Embryonic facial prominence (tissue), 1 donor: ENCODE measurements around the gene LRIT3.
"Not testable (repeated sequence)": the region's sequence is repeated elsewhere in the genome, so short reads cannot be mapped to it uniquely, and the experiment has no call there.

ENCODE experiments used
- DNase-seq: peaks from one replicate; pipeline ENCODE4 v3.0.0-alpha.2; 2016; ENCODE audit errors: extremely low spot score

The LRIT3 gene

GRCh38 chr4:109850601-109851000 is 2.7 kb downstream of the LRIT3 start:
- DNase-seq, result no peak

- not testable (repeated sequence) for DNase-seq
These were observed 11.8 kb downstream of the LRIT3 start for GRCh38 chr4:109859426-109860300.

- no peak for DNase-seq
These were observed 13.4 kb downstream of the LRIT3 start for GRCh38 chr4:109861271-109861670.

GRCh38 chr4:109861916-109862511 is 14.1 kb downstream of the LRIT3 start:
- DNase-seq, result no peak

GRCh38 chr4:109864134-109864533 is 16.2 kb downstream of the LRIT3 start:
- DNase-seq, result no peak

- no peak for DNase-seq
These were observed 22.2 kb downstream of the LRIT3 start for GRCh38 chr4:109870061-109870460.

GRCh38 chr4:109872065-109872464 is 24.2 kb downstream of the LRIT3 start:
- DNase-seq, result no peak

- no peak for DNase-seq
These were observed 25.2 kb downstream of the LRIT3 start for GRCh38 chr4:109872950-109873656.

GRCh38 chr4:109873791-109874514 is 26.0 kb downstream of the LRIT3 start:
- no peak for DNase-seq

GRCh38 chr4:109875106-109875505 is 27.2 kb downstream of the LRIT3 start:
- DNase-seq, result no peak

GRCh38 chr4:109875553-109875952 is 27.6 kb downstream of the LRIT3 start:
- DNase-seq, result not testable (repeated sequence)

- no peak for DNase-seq
These were observed 28.8 kb downstream of the LRIT3 start for GRCh38 chr4:109876634-109877265.

- no peak for DNase-seq
These were observed 29.5 kb downstream of the LRIT3 start for GRCh38 chr4:109877400-109877799.

- DNase-seq, result no peak
These were observed 30.4 kb downstream of the LRIT3 start for GRCh38 chr4:109878355-109878754.

GRCh38 chr4:109879081-109879480 is 31.2 kb downstream of the LRIT3 start:
- no peak for DNase-seq

- DNase-seq, result no peak
These were observed 31.9 kb downstream of the LRIT3 start for GRCh38 chr4:109879636-109880314.

- no peak for DNase-seq
These were observed 38.4 kb downstream of the LRIT3 start for GRCh38 chr4:109886303-109886702.

GRCh38 chr4:109887071-109887470 is 39.2 kb downstream of the LRIT3 start:
- no peak for DNase-seq

GRCh38 chr4:109890076-109890475 is 42.2 kb downstream of the LRIT3 start:
- no peak for DNase-seq

GRCh38 chr4:109902559-109903251 is 54.8 kb downstream of the LRIT3 start:
- DNase-seq, result no peak
